Testis (tissue), 2 donors: Measurements from ENCODE around the gene NYAP2.

Experiments
- POLR2A ChIP-seq: fragments of 450-650 bp; IDR thresholded peaks from one replicate; pipeline ENCODE4 v1.6.1; 2017; ENCODE audit warnings: antibody characterized with exemption, mild to moderate bottlenecking, moderate library complexity
- TF ChIP-seq, protein P1 (sequence below), 3 experiments: fragments of 450-650 bp in 2 of 3; fragments of 200-600 bp in 1 of 3; sonication (generic) in 1 of 3; IDR thresholded peaks; one replicate each; pipeline ENCODE4 v1.5.1; 2016 to 2019; ENCODE audit warnings: antibody characterized with exemption in 3 of 3, mild to moderate bottlenecking in 2 of 3, moderate library complexity in 1 of 3

- TF ChIP-seq, protein P1, sequence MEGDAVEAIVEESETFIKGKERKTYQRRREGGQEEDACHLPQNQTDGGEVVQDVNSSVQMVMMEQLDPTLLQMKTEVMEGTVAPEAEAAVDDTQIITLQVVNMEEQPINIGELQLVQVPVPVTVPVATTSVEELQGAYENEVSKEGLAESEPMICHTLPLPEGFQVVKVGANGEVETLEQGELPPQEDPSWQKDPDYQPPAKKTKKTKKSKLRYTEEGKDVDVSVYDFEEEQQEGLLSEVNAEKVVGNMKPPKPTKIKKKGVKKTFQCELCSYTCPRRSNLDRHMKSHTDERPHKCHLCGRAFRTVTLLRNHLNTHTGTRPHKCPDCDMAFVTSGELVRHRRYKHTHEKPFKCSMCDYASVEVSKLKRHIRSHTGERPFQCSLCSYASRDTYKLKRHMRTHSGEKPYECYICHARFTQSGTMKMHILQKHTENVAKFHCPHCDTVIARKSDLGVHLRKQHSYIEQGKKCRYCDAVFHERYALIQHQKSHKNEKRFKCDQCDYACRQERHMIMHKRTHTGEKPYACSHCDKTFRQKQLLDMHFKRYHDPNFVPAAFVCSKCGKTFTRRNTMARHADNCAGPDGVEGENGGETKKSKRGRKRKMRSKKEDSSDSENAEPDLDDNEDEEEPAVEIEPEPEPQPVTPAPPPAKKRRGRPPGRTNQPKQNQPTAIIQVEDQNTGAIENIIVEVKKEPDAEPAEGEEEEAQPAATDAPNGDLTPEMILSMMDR (IDR thresholded peaks at IDR 0.05): no peak
- no peak for TF ChIP-seq POLR2A
Observed at GRCh38 chr2:225355788-225356187, 43.7 kb upstream of the NYAP2 start.
